NCI-H526 (cell line): ENCODE measurements around the gene SPRR2F.

Source experiments
- DNase-seq, 2 experiments: peaks; one replicate each; lab custom pipeline; 2025; lab: John Stamatoyannopoulos, UW

Gene SPRR2F

DNA sequence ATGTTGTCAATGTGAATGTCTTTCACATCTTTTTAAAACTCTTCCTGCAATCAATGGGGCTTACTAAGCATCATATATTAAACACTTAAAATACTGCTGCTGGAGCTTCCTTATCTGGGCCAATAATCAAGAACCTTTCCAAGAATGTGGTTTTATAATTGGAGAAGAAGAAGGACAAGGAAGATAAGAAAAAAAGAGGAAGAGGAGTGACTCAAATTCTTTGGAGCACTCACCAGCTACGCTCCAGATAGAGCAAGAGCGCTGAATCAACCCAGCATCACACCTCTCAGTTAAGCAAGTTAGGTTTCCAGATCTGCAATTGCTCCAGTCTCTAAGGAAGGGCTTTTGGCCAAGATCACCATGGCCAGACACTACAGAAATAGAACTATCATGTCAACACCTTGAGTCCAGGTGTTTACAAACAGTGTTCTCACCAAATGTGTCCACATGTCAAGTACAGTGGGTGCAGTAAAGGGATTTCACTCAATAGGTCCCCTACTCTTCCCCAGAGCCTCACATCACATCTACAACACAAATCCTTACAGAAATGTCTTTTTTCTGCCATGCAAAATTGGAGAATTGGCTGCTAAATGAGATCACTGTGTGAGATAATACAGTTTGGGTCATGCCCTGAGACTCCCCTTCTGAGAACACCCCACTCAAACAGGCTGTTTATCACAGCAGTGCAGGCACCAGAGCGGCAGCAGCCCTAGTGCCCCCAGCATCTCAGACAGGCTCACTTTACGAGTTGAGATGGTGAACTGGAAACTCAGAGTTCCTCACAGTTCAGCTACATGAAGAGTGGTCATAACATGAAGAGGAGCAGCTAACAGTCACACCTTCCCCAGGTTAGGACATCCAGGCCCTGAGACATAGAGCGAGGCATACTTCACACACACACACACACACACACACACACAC, 40.2 kb downstream of the SPRR2F start:
- DNase-seq = no peak

DNA sequence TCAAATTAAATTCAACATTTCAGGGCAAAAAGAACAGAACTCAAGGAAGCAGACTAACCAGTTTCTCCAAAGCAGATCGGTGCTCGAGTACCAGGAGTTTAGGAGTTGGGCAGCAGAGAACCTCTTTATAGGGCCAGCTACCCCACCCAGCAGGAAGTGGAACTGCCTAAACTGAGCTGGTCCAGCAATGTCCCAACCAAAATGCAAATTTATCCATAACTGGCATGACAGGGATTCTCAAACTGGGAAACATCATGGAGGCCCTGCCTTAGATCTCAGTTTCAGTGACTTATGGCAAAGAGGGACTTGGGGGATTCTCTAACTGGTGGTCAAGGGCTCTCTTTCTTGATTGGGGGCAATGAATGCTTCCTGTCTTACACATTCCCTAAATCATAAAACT, 41.8 kb downstream of the SPRR2F start, which contains the start of gene SPRR2B:
Gene SPRR2B (minus strand): TSS at position 101 of the 400 bp plus-strand sequence. CDS start 772 bp downstream, outside the sequence.
- DNase-seq = no peak

DNA sequence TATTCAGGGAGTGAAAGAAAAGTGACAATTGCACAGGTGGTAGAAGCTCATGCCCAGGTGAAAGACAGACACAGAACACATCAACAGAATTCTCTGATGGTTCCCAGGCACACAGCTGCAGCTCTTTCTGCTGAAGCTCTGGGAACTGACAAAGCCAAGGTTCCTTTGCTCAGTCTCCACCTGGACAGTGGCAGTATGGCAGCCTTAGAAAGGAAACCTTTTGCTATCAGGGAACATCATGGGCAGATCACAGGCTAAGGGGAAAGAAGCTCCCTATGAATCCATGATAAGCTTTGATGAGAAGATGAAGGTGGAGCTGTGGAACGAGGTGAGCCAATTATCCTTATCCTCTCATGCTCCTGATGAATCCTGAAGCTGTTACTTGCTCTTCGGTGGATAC, 43.1 kb downstream of the SPRR2F start:
- DNase-seq = no peak
